Measurements from ENCODE around the gene SENP6. TPM values are rescaled to one million over a fixed set of nuclear protein-coding genes. Genes with fewer than 3 reads are reported as not detected.
A peak's percentile ranks its signal among the peaks of the same experiment; 100 is the strongest.

The SENP6 gene
- total and polyA plus RNA-seq, 9 of the 15 experiments (the other 6 are each of a cell fraction or from before 2014, with no cell fraction given): 11.1 to 79.4 (median 46.8) TPM

GRCh38 chr6:75601304-75602245 lies at the start of gene SENP6 (continued):
- TF ChIP-seq MYC (IDR thresholded peaks at IDR 0.05; ENCODE audit: low read depth, low read length) (peak; percentile 91), MYC (CRISPR knock-in tag; IDR thresholded peaks at IDR 0.05; ENCODE audit: borderline replicate concordance, low read depth) (peak; percentile 48; the same call in 1 of the 2 replicates), SOX6 (IDR thresholded peaks at IDR 0.05) (no peak), DDX20 (tag; IDR thresholded peaks at IDR 0.05; ENCODE audit: low read depth) (no peak), IRF2 (CRISPR knock-in tag; IDR thresholded peaks at IDR 0.05) (no peak), ZNF449 (CRISPR knock-in tag; IDR thresholded peaks at IDR 0.05) (no peak), NFXL1 (CRISPR knock-in tag; IDR thresholded peaks at IDR 0.05) (no peak), EP300 (IDR thresholded peaks at IDR 0.05; ENCODE audit: low read length) (no peak), PREB (CRISPR knock-in tag; IDR thresholded peaks at IDR 0.05) (no peak), RBM39 (optimal IDR thresholded peaks at IDR 0.05; ENCODE audit: low read depth, low read length) (no peak), ESRRA (IDR thresholded peaks at IDR 0.05; ENCODE audit: borderline replicate concordance, low read depth) (no peak), SNAPC5 (CRISPR knock-in tag; IDR thresholded peaks at IDR 0.05) (no peak), ARID3A (IDR thresholded peaks at IDR 0.05; ENCODE audit: borderline replicate concordance, low read depth, low read length) (no peak), CLOCK (CRISPR knock-in tag; IDR thresholded peaks at IDR 0.05; ENCODE audit: borderline replicate concordance) (no peak), MECOM (CRISPR knock-in tag; IDR thresholded peaks at IDR 0.05) (no peak), CXXC5 (CRISPR knock-in tag; IDR thresholded peaks at IDR 0.05) (peak; percentile 69)

Measured in K562 (cell line).